GM12878 (cell line): ENCODE results near the gene ACADVL. TPM values are rescaled to one million over a fixed set of nuclear protein-coding genes. Genes with fewer than 3 reads are reported as not detected.

Source experiments
- ASH2L ChIP-seq: fragments of 300-600, 200-600 bp; sonication (generic); IDR thresholded peaks from 2 replicates; pipeline ENCODE4 v1.6.1; 2017; ENCODE audit warnings: low read depth, mild to moderate bottlenecking, borderline replicate concordance
- BCL3 ChIP-seq: IDR thresholded peaks from 2 replicates; pipeline ENCODE4 v1.6.1; 2011; ENCODE audit warnings: borderline replicate concordance, low read depth, mild to moderate bottlenecking, moderate library complexity, low read length; ENCODE audit not compliant: insufficient read depth, poor library complexity, severe bottlenecking
- BCLAF1 ChIP-seq: fragments of 450-650 bp; IDR thresholded peaks from 2 replicates; pipeline ENCODE4 v1.6.1; 2017; ENCODE audit warnings: antibody characterized with exemption, mild to moderate bottlenecking, moderate library complexity
- CHD2 ChIP-seq: IDR thresholded peaks from 2 replicates; pipeline ENCODE4 v1.6.1; 2011; ENCODE audit warnings: low read depth, low read length, improper control_type of control experiment, borderline replicate concordance
- CREM ChIP-seq: IDR thresholded peaks from 2 replicates; pipeline ENCODE4 v1.6.1; 2014; ENCODE audit warnings: antibody characterized with exemption, low read depth
- EED ChIP-seq: sonication (generic); IDR thresholded peaks from 2 replicates; pipeline ENCODE4 v1.6.1; 2016; ENCODE audit warnings: antibody characterized with exemption, low read depth
- FOS ChIP-seq: IDR thresholded peaks from 3 replicates; pipeline ENCODE4 v1.6.1; 2011; ENCODE audit warnings: borderline replicate concordance; ENCODE audit not compliant: insufficient read length; ENCODE audit errors: extremely low read depth
- FOXM1 ChIP-seq: IDR thresholded peaks from 2 replicates; pipeline ENCODE4 v1.6.1; 2012; ENCODE audit warnings: low read depth, mild to moderate bottlenecking, inconsistent platforms, low read length, moderate library complexity
- GABPA ChIP-seq: IDR thresholded peaks from 2 replicates; pipeline ENCODE4 v1.6.1; 2014; ENCODE audit warnings: antibody characterized with exemption, low read depth, mild to moderate bottlenecking, inconsistent platforms
- IKZF1 ChIP-seq: fragments of 450-650 bp; conservative IDR thresholded peaks from 2 replicates; pipeline ENCODE4 v1.6.1; 2017; ENCODE audit warnings: antibody characterized with exemption, mild to moderate bottlenecking
- IKZF2 ChIP-seq, 2 experiments: fragments of 450-650 bp; IDR thresholded peaks; 2 replicates each; pipeline ENCODE4 v1.6.1; 2017; ENCODE audit warnings: mild to moderate bottlenecking in 2 of 2, moderate library complexity in 2 of 2
- KDM1A ChIP-seq: fragments of 200-600 bp; sonication (generic); IDR thresholded peaks from 2 replicates; pipeline ENCODE4 v1.6.1; 2016; ENCODE audit warnings: borderline replicate concordance
- MAX ChIP-seq: IDR thresholded peaks from 2 replicates; pipeline ENCODE4 v1.6.1; 2012; ENCODE audit warnings: low read depth, low read length, improper control_type of control experiment
- MEF2A ChIP-seq: IDR thresholded peaks from 2 replicates; pipeline ENCODE4 v1.6.1; 2011; ENCODE audit warnings: low read depth, mild to moderate bottlenecking, low read length, moderate library complexity; ENCODE audit not compliant: insufficient read depth
- MEF2B ChIP-seq: fragments of 450-650 bp; IDR thresholded peaks from 2 replicates; pipeline ENCODE4 v1.6.1; 2018; ENCODE audit warnings: mild to moderate bottlenecking, moderate library complexity; ENCODE audit not compliant: partially characterized antibody, poor library complexity, severe bottlenecking
- MTA3 ChIP-seq: IDR thresholded peaks from 2 replicates; pipeline ENCODE4 v1.6.1; 2012; ENCODE audit warnings: low read length, inconsistent platforms, borderline replicate concordance
- MYB ChIP-seq: fragments of 150-350 bp; IDR thresholded peaks from 2 replicates; pipeline ENCODE4 v1.6.1; 2014; ENCODE audit warnings: mild to moderate bottlenecking, low read depth, low read length, borderline replicate concordance
- NFIC ChIP-seq: IDR thresholded peaks from 2 replicates; pipeline ENCODE4 v1.6.1; 2012; ENCODE audit warnings: low read depth, mild to moderate bottlenecking, inconsistent platforms, low read length, moderate library complexity
- NR2C1 ChIP-seq: fragments of 450-650 bp; IDR thresholded peaks from 2 replicates; pipeline ENCODE4 v1.6.1; 2017; ENCODE audit warnings: antibody characterized with exemption, mild to moderate bottlenecking, moderate library complexity
- POLR2AphosphoS5 ChIP-seq: IDR thresholded peaks from 2 replicates; pipeline ENCODE4 v1.6.1; 2011; ENCODE audit warnings: mild to moderate bottlenecking, low read length, inconsistent platforms
- RB1 ChIP-seq: fragments of 450-650 bp; formaldehyde crosslinking; IDR thresholded peaks from 2 replicates; pipeline ENCODE4 v1.6.1; 2017; ENCODE audit warnings: mild to moderate bottlenecking, borderline replicate concordance
- RELA ChIP-seq: fragments of 450-650 bp; IDR thresholded peaks from 2 replicates; pipeline ENCODE4 v1.8.0; 2014; ENCODE audit warnings: borderline replicate concordance; ENCODE audit not compliant: partially characterized antibody
- SMC3 ChIP-seq: IDR thresholded peaks from 2 replicates; pipeline ENCODE4 v1.6.1; 2011; ENCODE audit warnings: low read length, improper control_type of control experiment, borderline replicate concordance
- SPI1 ChIP-seq: IDR thresholded peaks from 2 replicates; pipeline ENCODE4 v1.6.1; 2011; ENCODE audit warnings: low read depth, mild to moderate bottlenecking, low read length, moderate library complexity, borderline replicate concordance; ENCODE audit not compliant: insufficient read depth
- SRF ChIP-seq, 2 experiments: IDR thresholded peaks; 2 replicates each; pipeline ENCODE4 v1.6.1; 2011; ENCODE audit warnings: low read depth in 2 of 2, low read length in 2 of 2, mild to moderate bottlenecking in 1 of 2, moderate library complexity in 1 of 2
- TCF12 ChIP-seq: IDR thresholded peaks from 2 replicates; pipeline ENCODE4 v1.6.1; 2011; ENCODE audit warnings: low read depth, mild to moderate bottlenecking, low read length
- USF2 ChIP-seq: IDR thresholded peaks from 2 replicates; pipeline ENCODE4 v1.6.1; 2011; ENCODE audit warnings: low read depth, low read length, improper control_type of control experiment, borderline replicate concordance
- ZNF384 ChIP-seq: IDR thresholded peaks from 2 replicates; pipeline ENCODE4 v1.6.1; 2012; ENCODE audit warnings: low read depth, mild to moderate bottlenecking, low read length, improper control_type of control experiment, borderline replicate concordance
- polyA plus RNA-seq, 11 experiments: library from polyadenylated mRNA; depleted of rRNA in 4 of 11; unstranded in 6 of 11; stranded (reverse) in 5 of 11; fragments of >200 nt; fragmentation: Nextera tagmentation in 4 of 11; fragmentation: Illumina TruSeq in 1 of 11; extraction: Ambion mirVana in 4 of 11; extraction: Trizol in 1 of 11; gene quantifications; 1 replicate in 1 of 11; 2 replicates in 10 of 11; pipeline versions ENCODE4 v1.2.1 to v1.2.3, GENCODE V29; 2011 to 2016; ENCODE audit warnings: inconsistent platforms in 2 of 11, missing spikeins in 2 of 11, low read depth in 1 of 11
- total RNA-seq, 4 experiments: library from RNA; depleted of rRNA in 3 of 4; stranded (reverse); fragments of >200 nt in 3 of 4; fragmentation: Illumina TruSeq in 1 of 4; extraction: Trizol in 1 of 4; gene quantifications; 2 replicates each; pipeline versions ENCODE4 v1.2.1 to v1.2.3, GENCODE V29; 2013 to 2021

Gene ACADVL
- total and polyA plus RNA-seq, 10 of the 15 experiments (the other 5 are each of a cell fraction or from before 2014, with no cell fraction given) = 25.4 to 232 (median 180) TPM

- TF ChIP-seq USF2 = no peak
- TF ChIP-seq FOXM1 = no peak
- TF ChIP-seq SPI1 = no peak
- no peak for TF ChIP-seq ZNF384
- TF ChIP-seq SMC3 = no peak
- no peak for TF ChIP-seq BCLAF1
- TF ChIP-seq NFIC = 0 out of 2 replicates have a peak, but pooled peaks have one; percentile 31
- TF ChIP-seq MYB = no peak
- TF ChIP-seq POLR2AphosphoS5 = no peak
- TF ChIP-seq CREM = no peak
- TF ChIP-seq MTA3 = no peak
- TF ChIP-seq BCL3 = peak; percentile 90
- no peak for TF ChIP-seq MEF2B
- no peak for TF ChIP-seq MAX
- TF ChIP-seq NR2C1 = no peak
- TF ChIP-seq RELA = no peak
- TF ChIP-seq EED = no peak
- no peak for TF ChIP-seq IKZF1
- TF ChIP-seq CHD2 = no peak
- TF ChIP-seq FOS = no peak
- TF ChIP-seq TCF12 = no peak
- TF ChIP-seq KDM1A = no peak
- no peak for TF ChIP-seq GABPA
- no peak for TF ChIP-seq MEF2A
- no peak for TF ChIP-seq RB1
- no peak for TF ChIP-seq ASH2L
- no peak for TF ChIP-seq SRF (IDR thresholded peaks at IDR 0.05; ENCODE audit: low read depth in 2 of 2, low read length in 2 of 2)
- no peak for TF ChIP-seq IKZF2 (IDR thresholded peaks at IDR 0.05)
These were observed 44.4 kb upstream of the ACADVL start (continued) for GRCh38 chr17:7175330-7175733.
